ENCODE results near the gene NXPH3.

- TF ChIP-seq CTCF (IDR thresholded peaks at IDR 0.05; ENCODE audit: extremely low read depth in 1 of 2, insufficient read depth in 1 of 2, low read depth in 1 of 2, low read length in 2 of 2): no peak
- TF ChIP-seq POLR2AphosphoS5 (IDR thresholded peaks at IDR 0.05; ENCODE audit: insufficient read depth, low read depth, low read length): no peak
- TF ChIP-seq POLR2A (IDR thresholded peaks at IDR 0.05; ENCODE audit: low read depth, low read length): no peak
- TF ChIP-seq MAX (IDR thresholded peaks at IDR 0.05; ENCODE audit: insufficient read depth, insufficient read length): no peak
- TF ChIP-seq JUN (IDR thresholded peaks at IDR 0.05; ENCODE audit: borderline replicate concordance, insufficient read depth, insufficient read length, low read depth): no peak
- no peak for TF ChIP-seq FOS (IDR thresholded peaks at IDR 0.05; ENCODE audit: borderline replicate concordance, insufficient read depth, low read length)
- no peak for TF ChIP-seq EZH2 (IDR thresholded peaks at IDR 0.05; ENCODE audit: borderline replicate concordance, low read depth, low read length, severe bottlenecking)
- no peak for TF ChIP-seq MYC (IDR thresholded peaks at IDR 0.05; ENCODE audit: low read depth, low read length)
Observed at GRCh38 chr17:49570540-49571242, 5.0 kb upstream of the NXPH3 start.

All from endothelial cell of umbilical vein (primary cell).